Posterior cingulate gyrus (tissue), 11 donors: ENCODE measurements around the gene CFL2.
"Not testable (repeated sequence)": the region's sequence is repeated elsewhere in the genome, so short reads cannot be mapped to it uniquely, and the experiment has no call there.

Experiments
- DNase-seq, 10 donors: peaks; one replicate each; pipeline versions ENCODE4 v3.0.0 to v3.0.0-alpha.2; 2020 to 2021; ENCODE audit warnings: mixed read lengths in 3 of 10
- intact Hi-C: fragments of 100-400 bp; cut with DNase I; formaldehyde crosslinking; loops from one replicate; pipeline ENCODE4 v1.15.1; 2023

The CFL2 gene

DNA sequence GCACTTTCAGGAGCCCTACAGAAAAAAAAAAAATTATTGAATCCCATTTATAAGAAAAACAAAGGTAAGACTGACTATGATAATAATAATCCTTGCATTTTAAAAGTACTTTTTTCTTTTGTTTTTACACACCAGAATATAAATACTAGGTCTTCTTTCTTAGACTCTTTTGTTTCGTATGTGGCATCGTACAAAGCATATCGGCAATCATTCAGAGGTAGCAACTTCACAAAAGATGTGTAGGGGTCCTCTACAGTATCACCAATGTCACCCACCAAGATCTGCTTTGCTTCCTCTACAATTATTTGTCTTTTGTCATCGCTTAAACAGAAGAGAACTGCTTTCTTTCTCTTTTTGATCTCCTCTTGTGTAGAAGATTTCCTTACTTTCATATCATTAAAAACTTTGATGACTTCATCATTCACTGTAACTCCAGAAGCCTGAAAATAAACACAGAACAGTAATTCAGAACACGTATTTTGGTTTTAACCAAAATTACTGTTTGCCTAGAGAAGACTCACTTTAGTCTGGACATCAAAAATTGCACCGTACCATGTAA, 1.2 kb downstream of the CFL2 start:
- DNase-seq = no peak
- intact Hi-C loops = no loop called here

DNA sequence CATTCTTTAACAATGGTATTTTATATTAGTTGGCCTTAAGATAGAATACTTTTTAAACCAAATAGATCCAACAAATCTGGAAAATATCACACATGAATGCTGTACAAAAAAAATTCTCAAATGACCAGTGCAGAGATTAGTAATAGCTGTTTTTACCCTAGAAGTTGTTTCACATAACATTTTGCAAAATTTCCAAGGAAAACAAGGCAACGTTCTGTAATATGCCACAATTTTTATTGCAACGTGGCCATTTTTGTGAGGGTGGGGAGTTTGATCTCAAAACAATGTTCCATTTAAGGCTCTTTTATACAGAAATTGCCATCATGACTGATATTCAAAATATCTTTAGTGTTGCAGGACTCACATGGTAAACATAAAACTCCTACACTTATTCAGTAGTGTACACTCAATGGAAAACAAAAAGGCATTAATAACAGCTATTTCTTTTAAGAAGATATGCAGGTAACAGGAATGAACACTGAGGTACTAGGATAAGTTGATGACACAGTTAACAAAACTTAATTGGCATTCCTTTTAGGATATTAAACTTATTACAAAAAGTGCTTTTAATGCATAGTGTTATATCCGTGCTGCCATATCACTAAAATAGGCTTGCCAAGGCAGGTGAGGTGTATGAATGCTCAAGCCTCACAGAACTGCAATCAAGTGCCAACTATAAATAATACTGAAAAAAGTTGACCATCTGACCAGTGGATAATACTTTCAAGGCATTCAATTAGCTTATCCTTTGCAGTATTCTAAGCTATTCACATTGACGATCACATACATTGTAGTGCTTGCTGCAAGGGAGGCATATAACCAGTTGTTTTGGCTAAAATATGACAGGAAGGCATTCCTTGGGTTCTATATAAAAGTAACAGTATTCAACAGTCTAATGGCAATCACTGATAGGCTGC, 2.3 kb downstream of the CFL2 start:
- no peak for DNase-seq
- intact Hi-C loops = no loop called here

DNA sequence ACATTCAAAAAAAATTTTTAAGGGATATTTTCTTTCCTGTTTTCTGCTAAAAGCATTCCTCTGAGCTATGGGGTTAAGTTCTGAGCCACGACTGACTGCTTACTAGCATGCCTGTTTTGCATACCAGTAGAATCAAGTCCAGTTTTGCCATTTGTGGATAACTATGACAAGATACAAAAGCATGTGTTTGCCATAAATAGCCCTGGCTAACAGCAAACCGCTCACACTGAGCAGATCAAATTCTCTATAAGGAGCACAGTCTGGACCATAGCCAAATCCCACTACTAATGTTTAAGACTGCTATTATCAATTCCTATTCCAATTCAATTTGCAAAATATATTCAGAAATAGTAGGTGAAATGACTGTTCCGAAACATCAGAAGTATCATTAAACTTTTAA, 3.2 kb downstream of the CFL2 start:
- intact Hi-C loops = no loop called here
- no peak for DNase-seq

DNA sequence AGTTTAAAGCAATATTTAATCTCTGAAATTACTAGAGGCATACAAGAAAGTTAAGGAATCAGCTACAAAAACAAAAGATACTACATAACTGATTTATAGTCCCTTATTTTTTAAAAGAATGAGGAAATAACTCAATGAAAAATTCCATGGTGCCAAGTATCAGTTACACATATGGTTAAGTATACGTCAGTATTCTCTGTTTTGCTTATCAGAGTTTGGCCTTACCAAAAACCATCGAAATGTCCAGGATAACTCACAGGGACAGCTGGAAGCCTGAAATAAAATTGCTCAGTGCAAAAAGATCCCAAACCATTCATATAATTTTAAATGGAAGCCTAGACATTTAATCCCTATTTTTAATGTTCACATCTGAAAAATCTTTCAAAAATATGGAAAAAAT, 3.6 kb downstream of the CFL2 start:
- intact Hi-C loops = no loop called here
- DNase-seq = no peak

DNA sequence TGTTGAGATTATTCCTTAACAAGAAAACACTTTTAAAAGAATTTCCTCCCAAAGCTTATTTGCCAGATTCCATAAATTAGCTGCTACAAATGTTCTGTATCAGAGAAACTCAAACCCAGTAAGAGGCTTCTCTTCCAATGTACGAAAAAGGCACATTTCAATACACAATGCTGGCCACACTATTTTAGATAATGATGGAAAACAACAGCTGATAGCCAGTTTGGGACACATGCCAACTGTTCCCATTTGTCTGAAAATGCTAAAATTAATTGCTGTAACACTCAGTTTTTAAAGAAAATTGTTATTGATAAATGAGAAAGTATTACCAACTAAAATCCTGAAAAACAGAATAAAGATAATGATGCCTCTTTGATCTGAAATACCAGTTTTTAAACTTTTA, 4.4 kb downstream of the CFL2 start:
- DNase-seq = no peak

DNA sequence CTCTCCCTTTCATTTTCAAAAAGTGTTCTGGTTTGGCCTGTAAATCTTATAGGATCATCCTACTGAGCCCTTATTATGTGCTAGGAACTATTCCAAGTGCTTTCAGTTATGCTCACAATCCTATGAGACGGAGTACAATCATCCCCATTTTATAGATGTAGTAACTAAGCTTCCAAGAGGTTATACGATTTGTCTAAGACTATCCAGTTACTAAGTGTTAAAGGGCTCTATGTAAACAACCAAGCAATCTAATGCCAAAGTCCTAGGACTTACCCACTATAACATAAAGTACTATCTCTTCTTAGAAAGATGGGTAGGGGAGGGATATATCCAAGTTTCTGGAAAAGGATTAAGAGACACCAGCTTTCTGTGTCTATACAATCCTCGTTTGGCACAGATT, 6.7 kb downstream of the CFL2 start:
- no peak for DNase-seq
- intact Hi-C loops = no loop called here

More for the DNA sequence above, 4.4 kb downstream of the CFL2 start:
- intact Hi-C loops = no loop called here

DNA sequence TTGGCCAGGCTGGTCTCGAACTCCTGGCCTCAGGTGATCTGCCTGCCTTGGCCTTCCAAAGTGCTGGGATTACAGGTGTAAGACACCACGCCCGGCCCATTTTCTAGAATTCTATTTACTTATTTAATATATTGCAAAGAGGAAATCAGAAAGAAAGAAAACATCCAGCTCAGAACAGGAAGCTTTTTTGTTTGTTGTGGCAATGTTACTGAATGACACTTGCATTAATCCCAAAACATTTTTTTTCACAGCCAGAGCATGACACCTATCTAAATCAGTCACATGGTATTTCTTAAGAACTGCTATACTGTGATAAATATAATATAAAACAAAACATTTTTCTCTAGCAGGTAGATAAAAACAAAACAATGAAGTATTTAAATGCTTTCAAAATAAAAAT, 12.6 kb downstream of the CFL2 start:
- DNase-seq = no peak
- intact Hi-C loops = no loop called here

DNA sequence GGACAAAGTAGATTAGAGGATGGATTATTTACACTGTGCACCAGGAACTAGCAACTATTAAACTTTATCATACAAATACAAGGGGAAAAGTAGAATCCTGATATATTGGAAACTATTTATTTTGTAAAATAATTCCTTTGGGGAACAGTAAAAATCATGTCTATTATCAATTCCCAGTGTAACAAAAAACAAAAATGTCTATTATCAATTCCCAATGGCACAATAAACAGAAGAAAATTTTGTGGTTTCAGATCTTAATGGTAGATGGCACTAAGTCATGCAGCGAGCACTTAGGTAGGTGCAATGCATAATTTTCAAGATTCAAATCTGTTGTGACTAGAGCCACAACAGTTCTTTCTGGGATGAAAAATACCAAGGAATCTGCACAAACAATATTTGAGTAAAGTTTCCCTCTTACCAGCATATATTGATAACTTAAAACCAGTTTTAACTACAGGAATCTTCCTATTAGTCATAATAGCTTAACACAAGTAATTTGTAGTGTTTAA, 13.7 kb downstream of the CFL2 start:
- no peak for DNase-seq
- intact Hi-C loops = no loop called here

DNA sequence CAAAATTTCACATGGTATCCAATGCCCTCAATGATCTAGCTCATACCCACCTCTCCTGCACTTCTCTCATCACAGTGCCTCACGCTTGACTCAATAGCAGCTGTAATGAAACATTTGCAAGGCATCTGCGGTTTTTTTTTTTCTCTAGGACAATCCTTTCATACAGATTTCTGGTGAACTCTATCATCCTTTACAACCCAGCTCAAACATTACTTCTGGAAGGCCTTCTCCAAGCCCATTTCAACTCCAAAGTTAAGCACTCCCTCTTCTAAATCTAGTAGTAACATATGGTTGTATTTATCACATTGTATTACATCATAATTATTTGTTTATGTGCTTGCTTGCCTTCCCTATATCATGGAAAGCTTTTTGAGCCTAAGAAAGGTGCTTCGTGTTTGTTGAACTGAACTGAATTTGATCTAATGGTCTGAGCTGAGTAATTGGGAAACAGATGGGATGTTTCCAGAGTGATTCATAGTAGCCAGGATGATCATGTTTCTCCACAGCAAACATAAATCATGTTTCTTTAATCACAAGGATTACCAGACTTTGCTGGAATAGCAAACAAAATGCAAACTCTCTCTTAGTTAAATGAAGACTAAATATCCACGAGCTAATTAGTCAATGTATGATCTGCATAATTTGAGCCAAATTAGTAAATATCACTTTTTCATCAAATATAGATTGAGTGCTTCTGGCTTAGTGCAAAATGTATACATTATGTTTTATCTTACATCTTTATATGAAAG, 14.3 kb downstream of the CFL2 start:
- no peak for DNase-seq
- intact Hi-C loops = no loop called here

DNA sequence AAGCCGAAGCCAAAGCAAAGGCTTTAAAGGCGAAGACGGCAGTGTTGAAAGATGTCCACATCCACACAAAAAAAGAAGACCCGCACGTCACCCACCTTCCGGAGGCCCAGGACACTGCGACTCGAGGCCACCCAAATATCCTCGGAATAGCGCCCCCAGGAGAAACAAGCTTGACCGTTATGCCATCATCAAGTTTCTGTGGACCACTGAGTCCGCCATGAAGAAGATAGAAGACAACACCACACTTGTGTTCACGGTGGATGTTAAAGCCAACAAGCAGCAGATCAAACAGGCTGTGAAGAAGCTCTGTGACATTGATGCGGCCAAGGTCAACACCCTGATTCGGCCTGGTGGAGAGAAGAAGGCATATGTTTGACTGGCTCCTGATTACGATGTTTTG, 20.2 kb downstream of the CFL2 start:
- DNase-seq, intact Hi-C loops: not testable (repeated sequence)

DNA sequence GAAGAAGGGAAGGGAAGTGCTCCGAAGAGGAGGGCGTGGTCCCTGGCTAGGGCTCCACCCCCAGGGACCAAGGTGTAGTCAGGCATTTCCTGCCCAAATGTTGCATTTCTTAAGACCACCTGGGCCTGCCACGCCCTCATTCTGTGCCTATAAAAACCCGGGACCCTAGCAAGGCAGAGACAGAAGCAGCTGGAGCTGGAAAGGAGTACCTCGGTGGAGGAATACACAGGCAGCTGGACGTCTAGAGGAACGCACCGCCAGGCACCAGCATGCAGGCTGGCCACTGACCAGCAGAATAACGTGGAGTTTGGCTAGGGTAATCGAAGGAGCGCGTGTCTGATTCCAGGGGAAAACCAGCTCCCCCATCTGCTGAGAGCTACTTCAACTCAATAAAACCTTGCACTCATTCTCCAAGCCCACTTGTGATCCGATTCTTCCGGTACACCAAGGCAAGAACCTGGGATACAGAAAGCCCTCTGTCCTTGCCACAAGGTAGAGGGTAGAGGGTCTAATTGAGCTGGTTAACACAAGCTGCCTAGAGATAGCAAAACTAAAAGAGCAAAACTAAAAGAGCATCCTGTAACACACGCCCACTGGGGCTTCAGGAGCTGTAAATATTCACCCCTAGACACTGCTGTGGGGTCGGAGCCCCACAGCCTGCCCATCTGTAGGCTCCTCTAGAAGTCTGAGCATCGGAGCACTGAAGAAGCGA, 21.0 kb downstream of the CFL2 start:
- intact Hi-C loops = no loop called here
- no peak for DNase-seq

DNA sequence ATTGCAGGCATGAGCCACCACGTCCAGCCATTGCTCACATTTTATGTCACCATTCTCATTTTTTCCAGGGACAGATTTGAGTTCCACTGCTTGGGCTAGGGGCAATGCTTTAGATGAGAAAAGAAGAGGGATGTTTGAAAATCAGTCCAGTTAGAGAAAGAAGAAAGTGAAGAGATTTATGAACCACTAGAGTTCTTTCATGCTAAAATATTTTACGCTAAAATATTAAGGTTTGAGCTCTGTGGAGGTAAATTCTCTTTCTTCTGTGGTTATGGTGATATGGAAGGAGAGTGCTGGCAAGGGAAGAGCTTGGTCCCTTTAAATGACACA, 21.5 kb downstream of the CFL2 start:
- intact Hi-C loops = no loop called here
- no peak for DNase-seq

DNA sequence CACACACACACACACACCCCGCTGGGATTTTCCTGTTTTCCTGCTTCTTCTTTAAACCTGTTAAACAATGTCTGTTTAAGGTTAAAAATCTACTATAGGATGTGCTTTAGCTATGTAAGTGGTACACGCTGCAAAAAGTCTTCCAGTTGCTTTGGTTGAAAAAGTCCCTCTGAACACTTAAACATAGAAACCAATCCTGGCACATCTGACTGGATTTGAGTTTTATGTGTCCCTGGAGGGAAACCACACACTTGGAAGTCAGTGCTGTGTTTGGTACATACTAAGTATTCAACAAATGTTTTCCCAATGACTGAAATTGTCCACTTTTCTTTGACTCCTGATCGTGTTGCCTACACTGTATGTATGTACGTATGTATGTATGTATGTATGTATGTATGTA, 22.0 kb downstream of the CFL2 start:
- no peak for DNase-seq
- intact Hi-C loops = no loop called here

DNA sequence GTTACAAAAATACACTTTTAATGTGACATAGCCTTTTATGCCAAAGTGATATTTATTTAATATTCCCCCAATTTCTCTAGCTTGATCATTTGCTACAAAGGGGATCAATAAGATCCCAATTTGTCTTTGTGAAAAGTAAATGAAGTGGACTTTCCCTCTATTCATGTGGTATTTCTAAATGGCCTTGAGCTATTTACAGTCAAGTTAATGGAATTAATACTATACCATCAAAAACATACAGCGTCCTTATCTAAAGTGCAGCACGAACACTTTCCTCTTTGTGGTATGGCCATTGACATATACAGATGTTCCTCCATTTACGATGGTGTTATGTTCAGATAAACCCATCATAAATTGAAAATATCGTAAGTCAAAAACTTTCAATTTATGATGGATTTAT, 23.2 kb downstream of the CFL2 start:
- intact Hi-C loops = no loop called here
- no peak for DNase-seq

DNA sequence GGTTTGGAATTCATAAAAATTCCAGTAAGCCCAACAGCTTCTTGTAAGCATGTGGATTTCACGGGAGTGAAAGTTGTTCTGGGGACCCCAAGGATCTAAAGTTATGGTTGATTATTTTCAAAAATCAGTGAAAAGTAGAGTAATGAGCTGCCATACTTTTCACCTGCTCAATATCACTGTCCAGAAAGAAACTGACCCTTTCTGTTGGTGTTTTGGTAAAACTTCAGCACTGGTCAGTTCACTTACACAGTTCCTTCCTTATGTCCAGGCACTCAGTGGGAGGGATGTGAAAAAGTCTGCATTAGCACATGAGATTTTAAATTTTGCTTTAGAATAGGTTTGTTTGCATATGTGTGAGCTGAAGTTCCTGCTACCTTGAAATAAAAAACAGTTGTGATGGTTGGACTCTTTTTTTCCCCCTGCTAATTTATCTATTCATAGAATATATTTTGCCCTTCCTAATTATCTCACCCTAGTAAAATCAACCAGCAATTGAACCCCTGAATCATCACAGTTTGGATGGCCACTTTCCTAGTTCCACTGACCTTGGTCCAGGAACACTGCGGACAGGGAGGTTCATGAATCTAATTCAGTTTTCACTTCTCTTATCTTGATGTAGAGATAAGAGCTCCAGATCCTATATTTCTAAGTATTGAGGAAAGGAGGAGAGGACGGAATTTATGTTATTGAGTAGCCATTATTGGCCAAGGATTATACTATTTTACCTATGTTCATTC, 25.8 kb downstream of the CFL2 start:
- intact Hi-C loops = no loop called here
- no peak for DNase-seq

DNA sequence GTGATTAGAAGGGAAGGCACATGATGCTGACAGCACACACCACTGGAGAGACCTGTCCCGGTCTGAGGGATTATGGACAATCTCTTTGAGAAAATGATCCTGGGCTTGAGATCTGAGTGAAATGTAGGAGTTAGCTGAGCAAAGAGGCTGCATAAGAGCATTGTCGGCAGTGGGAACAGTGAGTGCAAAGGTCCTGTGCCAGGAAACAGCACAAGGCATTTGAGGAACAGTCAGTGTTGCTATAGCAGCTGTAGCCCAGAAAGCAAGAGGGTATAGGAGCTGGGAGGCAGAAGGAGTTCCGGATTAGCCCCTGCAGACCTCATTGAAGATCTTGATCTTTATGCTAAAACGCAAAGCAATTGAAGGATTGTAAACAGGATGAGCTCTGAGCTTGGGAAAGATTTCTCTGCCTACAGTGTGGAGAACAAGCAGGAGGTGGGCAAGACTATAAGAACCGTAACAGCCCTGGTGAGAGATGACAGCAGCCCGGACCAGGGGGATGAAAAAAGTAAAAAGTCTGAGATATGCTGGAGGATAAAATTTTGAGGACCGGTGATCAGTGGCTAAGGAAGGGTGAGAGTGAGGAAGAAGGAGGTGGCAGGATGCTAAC, 28.5 kb downstream of the CFL2 start:
- peak in 1 of 10 donors; percentile 15 for DNase-seq
- intact Hi-C loops = no loop called here

DNA sequence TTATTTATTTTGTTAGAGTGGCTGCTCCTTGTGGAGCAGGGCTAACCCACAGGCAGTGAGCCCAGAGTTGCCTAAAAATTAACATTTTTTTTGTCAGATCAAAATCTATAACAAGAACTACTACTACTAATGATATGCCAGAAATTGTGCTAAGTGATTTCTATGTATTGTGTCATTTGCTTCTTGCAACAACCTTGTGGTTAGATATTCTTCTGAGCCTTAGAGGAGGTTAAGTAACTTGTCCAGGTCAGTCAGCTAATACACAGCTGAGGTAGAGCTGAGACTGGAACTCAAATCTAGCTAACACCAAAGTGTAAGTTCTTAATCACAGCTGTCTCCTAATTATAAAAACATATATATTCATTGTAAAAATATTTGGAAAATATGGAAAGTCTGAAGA, 29.8 kb downstream of the CFL2 start:
- intact Hi-C loops = no loop called here
- DNase-seq = no peak

DNA sequence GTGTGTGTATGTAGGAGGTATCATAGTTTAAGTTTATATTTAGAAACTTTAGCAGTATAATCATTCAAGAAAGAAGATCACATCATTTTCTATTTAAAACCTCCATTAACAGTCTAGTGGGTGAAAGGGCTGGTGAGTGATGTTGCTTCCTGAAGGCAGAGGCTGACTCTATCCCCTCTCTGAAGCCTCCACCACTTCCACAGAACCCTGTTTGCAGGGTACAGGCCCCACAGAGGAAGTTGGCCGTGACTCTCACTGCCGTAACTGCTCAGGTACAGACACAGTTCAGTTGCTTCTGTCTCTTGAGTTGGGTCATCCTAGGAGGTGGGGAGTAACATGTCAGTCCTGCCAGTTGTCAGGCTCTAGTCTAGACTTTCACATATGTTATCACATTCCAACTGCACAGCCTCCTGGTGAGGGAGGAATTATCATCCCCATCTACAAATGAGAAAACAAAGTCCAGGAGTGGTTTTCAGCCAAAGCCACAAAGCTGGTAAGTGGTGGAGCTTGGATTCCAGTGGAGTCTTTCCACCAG, 31.5 kb downstream of the CFL2 start:
- no peak for DNase-seq
- intact Hi-C loops = no loop called here

DNA sequence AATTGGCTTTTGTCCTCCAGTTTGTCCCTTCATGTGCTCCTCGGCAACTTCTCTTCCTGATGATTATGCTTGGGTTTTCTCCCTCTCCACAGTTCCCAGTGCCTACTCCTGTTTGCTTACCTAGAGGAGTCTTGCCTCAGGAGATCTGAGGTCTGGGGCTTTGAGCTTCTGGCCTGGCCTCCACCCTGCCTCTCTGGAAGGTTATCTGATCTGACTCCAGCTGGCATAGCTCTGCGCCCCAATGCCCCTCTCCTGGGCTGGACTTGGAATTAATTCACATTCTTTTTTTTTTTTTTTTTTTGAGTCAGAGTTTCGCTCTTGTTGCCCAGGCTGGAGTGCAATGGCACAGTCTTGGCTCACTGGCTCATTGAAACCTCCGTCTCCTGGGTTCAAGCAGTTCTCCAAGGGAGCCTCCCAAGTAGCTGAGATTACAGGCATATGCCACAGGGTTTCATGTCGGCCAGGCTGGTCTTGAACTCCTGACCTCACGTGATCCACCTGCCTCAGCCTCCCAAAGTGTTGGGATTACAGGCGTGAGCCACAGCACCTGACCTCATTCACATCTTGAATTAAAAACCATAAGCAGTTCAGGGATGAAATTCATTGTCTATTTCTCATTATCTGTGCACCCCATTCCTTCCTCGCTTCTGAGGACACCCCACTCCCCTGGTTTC, 33.5 kb downstream of the CFL2 start:
- intact Hi-C loops = no loop called here
- no peak for DNase-seq
